ENCODE measurements around the gene CHST12.

- TF ChIP-seq CTCF (conservative IDR thresholded peaks at IDR 0.05; ENCODE audit: low read depth, low read length): no peak
- TF ChIP-seq CEBPB (IDR thresholded peaks at IDR 0.05; ENCODE audit: low read depth, low read length): no peak
- no peak for TF ChIP-seq POLR2A (IDR thresholded peaks at IDR 0.05; ENCODE audit: low read depth, low read length)
Observed at GRCh38 chr7:2487586-2488271, 84.3 kb downstream of the CHST12 start.

Measured in IMR-90 (cell line).